HepG2 (cell line): ENCODE measurements around the gene CRK. TPM values are rescaled to one million over a fixed set of nuclear protein-coding genes. Genes with fewer than 3 reads are reported as not detected.

ENCODE experiments used
- AGO1 ChIP-seq: fragments of 200-400 bp; formaldehyde crosslinking; IDR thresholded peaks from 2 replicates; pipeline ENCODE4 v1.6.1; 2017; ENCODE audit warnings: mild to moderate bottlenecking, low read depth, low read length, moderate library complexity; ENCODE audit not compliant: poor library complexity, severe bottlenecking
- ARNTL ChIP-seq: sonication (generic); formaldehyde crosslinking; IDR thresholded peaks from 2 replicates; pipeline ENCODE4 v1.4.0; 2020; ENCODE audit warnings: mild to moderate bottlenecking, missing genetic modification reagents
- HOXA3 ChIP-seq: sonication (generic); formaldehyde crosslinking; IDR thresholded peaks from 2 replicates; pipeline ENCODE4 v1.5.0; 2020; ENCODE audit warnings: missing genetic modification reagents
- LCORL ChIP-seq, 2 experiments: fragments of 450-650 bp in 1 of 2; sonication (generic) in 1 of 2; formaldehyde crosslinking in 1 of 2; IDR thresholded peaks; 2 replicates each; pipeline versions ENCODE4 v1.5.0 to v1.6.1; 2017 to 2020; ENCODE audit warnings: antibody characterized with exemption in 1 of 2, missing genetic modification reagents in 1 of 2
- MAZ ChIP-seq, 2 experiments: sonication (generic) in 1 of 2; formaldehyde crosslinking in 1 of 2; IDR thresholded peaks; 2 replicates each; pipeline versions ENCODE4 v1.5.0 to v1.6.1; 2012 to 2020; ENCODE audit warnings: low read depth in 2 of 2, mild to moderate bottlenecking in 2 of 2, borderline replicate concordance in 1 of 2, improper control_type of control experiment in 1 of 2, low read length in 1 of 2, missing genetic modification reagents in 1 of 2, moderate library complexity in 1 of 2
- NR2F6 ChIP-seq, 2 experiments: IDR thresholded peaks; 2 replicates each; pipeline ENCODE4 v1.6.1; 2016; ENCODE audit warnings: antibody characterized with exemption in 1 of 2, mild to moderate bottlenecking in 1 of 2
- PITX1 ChIP-seq: sonication (generic); formaldehyde crosslinking; IDR thresholded peaks from 2 replicates; pipeline ENCODE4 v1.5.1; 2020; ENCODE audit warnings: mild to moderate bottlenecking, missing genetic modification reagents
- RARA ChIP-seq: IDR thresholded peaks from 2 replicates; pipeline ENCODE4 v1.6.1; 2016; ENCODE audit warnings: missing genetic modification reagents, missing compliant biosample characterization
- YEATS4 ChIP-seq: sonication (generic); formaldehyde crosslinking; IDR thresholded peaks from 2 replicates; pipeline ENCODE4 v1.4.0; 2020; ENCODE audit warnings: missing genetic modification reagents, borderline replicate concordance
- ZNF205 ChIP-seq: IDR thresholded peaks from 2 replicates; pipeline ENCODE4 v1.6.1; 2018; ENCODE audit warnings: missing biosample characterization, missing genetic modification reagents
- ZNF546 ChIP-seq: sonication (generic); formaldehyde crosslinking; conservative IDR thresholded peaks from 2 replicates; pipeline ENCODE4 v1.8.1; 2023; ENCODE audit warnings: mild to moderate bottlenecking, missing genetic modification reagents
- ZNF567 ChIP-seq: sonication (generic); formaldehyde crosslinking; IDR thresholded peaks from 2 replicates; pipeline ENCODE4 v1.8.1; 2023; ENCODE audit warnings: mild to moderate bottlenecking, missing genetic modification reagents, borderline replicate concordance
- ZNF883 ChIP-seq: sonication (generic); formaldehyde crosslinking; IDR thresholded peaks from 2 replicates; pipeline ENCODE4 v1.5.1; 2020; ENCODE audit warnings: mild to moderate bottlenecking, missing genetic modification reagents; ENCODE audit errors: not compliant biosample characterization
- ZSCAN20 ChIP-seq: sonication (generic); formaldehyde crosslinking; IDR thresholded peaks from 2 replicates; pipeline ENCODE4 v1.4.0; 2020; ENCODE audit warnings: missing genetic modification reagents, mild to moderate bottlenecking, borderline replicate concordance
- polyA plus RNA-seq, 8 experiments: library from polyadenylated mRNA; depleted of rRNA in 3 of 8; stranded (reverse) in 7 of 8; unstranded in 1 of 8; fragments of >200 nt; fragmentation: Illumina TruSeq in 4 of 8; extraction: Trizol in 4 of 8; gene quantifications; 2 replicates each; pipeline versions ENCODE4 v1.2.1 to v1.2.3, GENCODE V29; 2011 to 2016; ENCODE audit warnings: low read depth in 4 of 8, missing spikeins in 1 of 8, mixed read lengths in 1 of 8; ENCODE audit not compliant: insufficient read depth in 1 of 8
- total RNA-seq, 5 experiments: library from RNA; depleted of rRNA; stranded (reverse); fragments of >200 nt; fragmentation: Illumina TruSeq; extraction: Trizol; gene quantifications; 2 replicates each; pipeline ENCODE4 v1.2.3, GENCODE V29; 2016; ENCODE audit warnings: low read depth in 1 of 5
- TF ChIP-seq, protein P1 (sequence below): sonication (generic); formaldehyde crosslinking; IDR thresholded peaks from 2 replicates; pipeline ENCODE4 v1.4.0; 2020; ENCODE audit warnings: mild to moderate bottlenecking, missing genetic modification reagents, borderline replicate concordance
- TF ChIP-seq, protein P2 (sequence below): sonication (generic); formaldehyde crosslinking; IDR thresholded peaks from 2 replicates; pipeline ENCODE4 v1.4.0; 2020; ENCODE audit warnings: low read depth, mild to moderate bottlenecking, missing genetic modification reagents
- TF ChIP-seq, protein P3 (sequence below): IDR thresholded peaks from 2 replicates; pipeline ENCODE4 v1.6.1; 2018; ENCODE audit warnings: missing genetic modification reagents
- TF ChIP-seq, protein P4 (sequence below): sonication (generic); formaldehyde crosslinking; IDR thresholded peaks from 2 replicates; pipeline ENCODE4 v1.8.0; 2022; ENCODE audit warnings: mild to moderate bottlenecking, missing genetic modification reagents, moderate library complexity

Gene CRK
- total and polyA plus RNA-seq, 2 of the 13 experiments (the other 11 are each of a cell fraction or from before 2014, with no cell fraction given): 47.4 to 54.2 TPM

DNA sequence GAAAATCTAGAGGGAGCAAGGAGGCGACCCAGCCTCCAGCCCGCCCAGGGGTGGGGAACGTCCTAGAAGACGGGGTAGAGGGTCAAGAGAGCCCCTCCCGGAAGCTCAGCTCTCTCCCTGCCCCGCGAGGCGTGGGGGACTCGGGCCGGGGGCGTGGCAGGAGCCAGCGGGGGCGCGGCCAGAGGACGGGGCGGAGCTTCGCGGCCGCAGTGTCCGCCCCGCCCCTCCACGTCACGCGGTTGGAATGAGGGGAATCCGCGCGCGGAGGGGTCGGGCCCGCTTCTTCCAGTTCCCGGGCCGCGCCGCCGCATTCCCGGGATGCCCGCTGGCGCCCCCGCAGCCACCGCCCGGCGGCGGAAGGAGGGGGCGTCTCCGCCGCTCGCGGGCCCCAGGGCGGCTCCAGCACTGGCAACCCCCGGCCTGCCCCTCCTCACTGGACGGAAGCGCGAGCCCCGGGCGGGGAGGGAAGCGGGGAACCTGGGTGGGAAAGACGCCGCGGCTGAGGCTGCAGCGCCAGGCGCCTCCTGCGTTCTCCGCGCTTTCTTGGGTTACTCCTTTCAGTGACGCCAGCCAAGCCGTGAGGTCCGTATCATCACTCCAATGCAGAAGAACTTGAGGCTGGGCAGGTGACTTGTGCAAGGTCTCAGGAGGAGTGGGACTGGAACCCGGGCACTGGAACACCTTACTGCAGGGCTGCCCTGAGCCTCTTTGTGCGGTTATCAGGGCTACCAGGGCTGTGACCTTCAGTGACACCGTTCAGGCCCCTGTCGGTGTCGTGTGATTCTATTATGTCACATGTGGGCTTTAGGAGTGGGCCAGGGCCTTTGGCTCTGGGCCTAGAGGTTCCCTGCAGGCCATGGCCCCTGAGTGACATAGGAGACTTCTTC is 32.1 kb upstream of the CRK start (continued):
- peak; percentile 78 for TF ChIP-seq RARA (CRISPR knock-in tag)
- TF ChIP-seq ZNF546 (CRISPR knock-in tag): 0 out of 2 replicates have a peak, but pooled peaks have one; percentile 31
- TF ChIP-seq, protein P1, sequence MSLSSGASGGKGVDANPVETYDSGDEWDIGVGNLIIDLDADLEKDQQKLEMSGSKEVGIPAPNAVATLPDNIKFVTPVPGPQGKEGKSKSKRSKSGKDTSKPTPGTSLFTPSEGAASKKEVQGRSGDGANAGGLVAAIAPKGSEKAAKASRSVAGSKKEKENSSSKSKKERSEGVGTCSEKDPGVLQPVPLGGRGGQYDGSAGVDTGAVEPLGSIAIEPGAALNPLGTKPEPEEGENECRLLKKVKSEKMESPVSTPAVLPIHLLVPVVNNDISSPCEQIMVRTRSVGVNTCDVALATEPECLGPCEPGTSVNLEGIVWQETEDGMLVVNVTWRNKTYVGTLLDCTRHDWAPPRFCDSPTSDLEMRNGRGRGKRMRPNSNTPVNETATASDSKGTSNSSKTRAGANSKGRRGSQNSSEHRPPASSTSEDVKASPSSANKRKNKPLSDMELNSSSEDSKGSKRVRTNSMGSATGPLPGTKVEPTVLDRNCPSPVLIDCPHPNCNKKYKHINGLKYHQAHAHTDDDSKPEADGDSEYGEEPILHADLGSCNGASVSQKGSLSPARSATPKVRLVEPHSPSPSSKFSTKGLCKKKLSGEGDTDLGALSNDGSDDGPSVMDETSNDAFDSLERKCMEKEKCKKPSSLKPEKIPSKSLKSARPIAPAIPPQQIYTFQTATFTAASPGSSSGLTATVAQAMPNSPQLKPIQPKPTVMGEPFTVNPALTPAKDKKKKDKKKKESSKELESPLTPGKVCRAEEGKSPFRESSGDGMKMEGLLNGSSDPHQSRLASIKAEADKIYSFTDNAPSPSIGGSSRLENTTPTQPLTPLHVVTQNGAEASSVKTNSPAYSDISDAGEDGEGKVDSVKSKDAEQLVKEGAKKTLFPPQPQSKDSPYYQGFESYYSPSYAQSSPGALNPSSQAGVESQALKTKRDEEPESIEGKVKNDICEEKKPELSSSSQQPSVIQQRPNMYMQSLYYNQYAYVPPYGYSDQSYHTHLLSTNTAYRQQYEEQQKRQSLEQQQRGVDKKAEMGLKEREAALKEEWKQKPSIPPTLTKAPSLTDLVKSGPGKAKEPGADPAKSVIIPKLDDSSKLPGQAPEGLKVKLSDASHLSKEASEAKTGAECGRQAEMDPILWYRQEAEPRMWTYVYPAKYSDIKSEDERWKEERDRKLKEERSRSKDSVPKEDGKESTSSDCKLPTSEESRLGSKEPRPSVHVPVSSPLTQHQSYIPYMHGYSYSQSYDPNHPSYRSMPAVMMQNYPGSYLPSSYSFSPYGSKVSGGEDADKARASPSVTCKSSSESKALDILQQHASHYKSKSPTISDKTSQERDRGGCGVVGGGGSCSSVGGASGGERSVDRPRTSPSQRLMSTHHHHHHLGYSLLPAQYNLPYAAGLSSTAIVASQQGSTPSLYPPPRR (CRISPR knock-in tag): no peak
- TF ChIP-seq NR2F6 (IDR thresholded peaks at IDR 0.05): peak; percentile 41; the same call in 1 of the 2 replicates
- TF ChIP-seq NR2F6 (CRISPR knock-in tag; IDR thresholded peaks at IDR 0.05): peak; percentile 47; the same call in 1 of the 2 replicates
- TF ChIP-seq ZSCAN20 (CRISPR knock-in tag): no peak
- peak; percentile 59 for TF ChIP-seq HOXA3 (CRISPR knock-in tag)
- peak; percentile 56; the same call in 1 of the 2 replicates for TF ChIP-seq YEATS4 (CRISPR knock-in tag)
- TF ChIP-seq ZNF567 (CRISPR knock-in tag): peak; percentile 26; the same call in 1 of the 2 replicates
- TF ChIP-seq AGO1: peak; percentile 86
- peak; percentile 38; the same call in 1 of the 2 replicates for TF ChIP-seq PITX1 (CRISPR knock-in tag)
- TF ChIP-seq ARNTL (CRISPR knock-in tag): peak; percentile 52; the same call in 1 of the 2 replicates
- TF ChIP-seq, protein P2, sequence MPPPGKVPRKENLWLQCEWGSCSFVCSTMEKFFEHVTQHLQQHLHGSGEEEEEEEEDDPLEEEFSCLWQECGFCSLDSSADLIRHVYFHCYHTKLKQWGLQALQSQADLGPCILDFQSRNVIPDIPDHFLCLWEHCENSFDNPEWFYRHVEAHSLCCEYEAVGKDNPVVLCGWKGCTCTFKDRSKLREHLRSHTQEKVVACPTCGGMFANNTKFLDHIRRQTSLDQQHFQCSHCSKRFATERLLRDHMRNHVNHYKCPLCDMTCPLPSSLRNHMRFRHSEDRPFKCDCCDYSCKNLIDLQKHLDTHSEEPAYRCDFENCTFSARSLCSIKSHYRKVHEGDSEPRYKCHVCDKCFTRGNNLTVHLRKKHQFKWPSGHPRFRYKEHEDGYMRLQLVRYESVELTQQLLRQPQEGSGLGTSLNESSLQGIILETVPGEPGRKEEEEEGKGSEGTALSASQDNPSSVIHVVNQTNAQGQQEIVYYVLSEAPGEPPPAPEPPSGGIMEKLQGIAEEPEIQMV: 0 out of 2 replicates have a peak, but pooled peaks have one; percentile 64
- TF ChIP-seq ZNF205: peak; percentile 22; the same call in 1 of the 2 replicates
- no peak for TF ChIP-seq LCORL (IDR thresholded peaks at IDR 0.05)
- TF ChIP-seq LCORL (CRISPR knock-in tag; IDR thresholded peaks at IDR 0.05): peak; percentile 57
- peak; percentile 66 for TF ChIP-seq ZNF883 (CRISPR knock-in tag)
- TF ChIP-seq, protein P3, sequence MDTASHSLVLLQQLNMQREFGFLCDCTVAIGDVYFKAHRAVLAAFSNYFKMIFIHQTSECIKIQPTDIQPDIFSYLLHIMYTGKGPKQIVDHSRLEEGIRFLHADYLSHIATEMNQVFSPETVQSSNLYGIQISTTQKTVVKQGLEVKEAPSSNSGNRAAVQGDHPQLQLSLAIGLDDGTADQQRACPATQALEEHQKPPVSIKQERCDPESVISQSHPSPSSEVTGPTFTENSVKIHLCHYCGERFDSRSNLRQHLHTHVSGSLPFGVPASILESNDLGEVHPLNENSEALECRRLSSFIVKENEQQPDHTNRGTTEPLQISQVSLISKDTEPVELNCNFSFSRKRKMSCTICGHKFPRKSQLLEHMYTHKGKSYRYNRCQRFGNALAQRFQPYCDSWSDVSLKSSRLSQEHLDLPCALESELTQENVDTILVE (CRISPR knock-in tag): peak; percentile 83
- no peak; the same call in 1 of the 2 replicates for TF ChIP-seq MAZ (IDR thresholded peaks at IDR 0.05; ENCODE audit: borderline replicate concordance, low read depth, low read length)
- peak; percentile 57; the same call in 1 of the 2 replicates for TF ChIP-seq MAZ (CRISPR knock-in tag; IDR thresholded peaks at IDR 0.05; ENCODE audit: low read depth)
- TF ChIP-seq, protein P4, sequence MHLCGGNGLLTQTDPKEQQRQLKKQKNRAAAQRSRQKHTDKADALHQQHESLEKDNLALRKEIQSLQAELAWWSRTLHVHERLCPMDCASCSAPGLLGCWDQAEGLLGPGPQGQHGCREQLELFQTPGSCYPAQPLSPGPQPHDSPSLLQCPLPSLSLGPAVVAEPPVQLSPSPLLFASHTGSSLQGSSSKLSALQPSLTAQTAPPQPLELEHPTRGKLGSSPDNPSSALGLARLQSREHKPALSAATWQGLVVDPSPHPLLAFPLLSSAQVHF (CRISPR knock-in tag): no peak
